HG02798 (cell line): Measurements from ENCODE around the gene MIP.
"Not testable (repeated sequence)": the region's sequence is repeated elsewhere in the genome, so short reads cannot be mapped to it uniquely, and the experiment has no call there.

ENCODE experiments used
- ATAC-seq: cut with Tn5 transposase; IDR thresholded peaks from one replicate; pipeline ENCODE4 v1.9.1; 2021; ENCODE audit warnings: mild to moderate bottlenecking; ENCODE audit not compliant: unreplicated experiment, poor library complexity

Gene MIP

GRCh38 chr12:56411781-56412639 lies 42.4 kb downstream of the MIP start:
- ATAC-seq, result no peak

GRCh38 chr12:56410768-56411167 lies 43.7 kb downstream of the MIP start:
- ATAC-seq, result no peak

GRCh38 chr12:56408799-56409417 lies 45.5 kb downstream of the MIP start:
- no peak for ATAC-seq

- not testable (repeated sequence) for ATAC-seq
These were observed 50.2 kb downstream of the MIP start for GRCh38 chr12:56404227-56404626.

- ATAC-seq, result not testable (repeated sequence)
These were observed 52.8 kb downstream of the MIP start for GRCh38 chr12:56401612-56402011.

- ATAC-seq, result not testable (repeated sequence)
These were observed 53.3 kb downstream of the MIP start for GRCh38 chr12:56401125-56401524.
